Muscle of leg (tissue), 11 donors: ENCODE measurements around the gene KDM4B. TPM values are rescaled to one million over a fixed set of nuclear protein-coding genes. Genes with fewer than 3 reads are reported as not detected.

Experiments
- DNase-seq: peaks from one replicate; pipeline ENCODE4 v3.0.0; 2013
- H3K27ac ChIP-seq: one replicate; pipeline ENCODE4 v1.5.1; 2013; ENCODE audit warnings: mild to moderate bottlenecking, low read length, control low read depth
- H3K27me3 ChIP-seq: one replicate; pipeline ENCODE4 v1.6.1; 2013; ENCODE audit warnings: low read length; ENCODE audit not compliant: control insufficient read depth, insufficient read depth
- H3K36me3 ChIP-seq: one replicate; pipeline ENCODE4 v1.6.1; 2013; ENCODE audit warnings: low read length; ENCODE audit not compliant: control insufficient read depth, insufficient read depth
- H3K4me1 ChIP-seq: one replicate; pipeline ENCODE4 v1.6.1; 2013; ENCODE audit warnings: low read length; ENCODE audit not compliant: control insufficient read depth, insufficient read depth
- H3K4me3 ChIP-seq: one replicate; pipeline ENCODE4 v1.5.1; 2013; ENCODE audit warnings: low read length, control low read depth
- H3K9me3 ChIP-seq: replicated peaks from 2 replicates; pipeline ENCODE4 v1.6.1; 2013; ENCODE audit warnings: low read depth, low read length; ENCODE audit not compliant: control insufficient read depth
- WGBS: methylation state at CpG from one replicate; pipeline ENCODE4 v1.1.5; 2013; ENCODE audit warnings: missing lambda C conversion rate; ENCODE audit not compliant: insufficient coverage; 5-methylcytosine and 5-hydroxymethylcytosine counted together
- polyA plus RNA-seq, 8 donors: library from polyadenylated mRNA; unstranded; fragments of 120-200 nt; gene quantifications; one replicate each; pipeline versions ENCODE4 v1.2.1 to v1.2.3, GENCODE V29; 2013; ENCODE audit warnings: inconsistent platforms in 1 of 8, low replicate concordance in 1 of 8; ENCODE audit not compliant: insufficient read length in 8 of 8, insufficient read depth in 1 of 8
- total RNA-seq: library from RNA; stranded (reverse); fragments of 120-200 nt; gene quantifications from one replicate; pipeline ENCODE4 v1.2.4, GENCODE V29; 2013

Gene KDM4B
- total and polyA plus RNA-seq, 9 donors: 8.1 to 22.3 (median 21.1) TPM

GRCh38 chr19:5139583-5140325, 170.8 kb downstream of the KDM4B start:
- no peak for DNase-seq
- WGBS: 83% methylated on average over 20 of the region's 21 CpGs
- Histone ChIP-seq H3K4me1 (no peaks in the 10 kb centered on the region), H3K4me3 (no peak overlapping the region), H3K36me3 (peaks cover 87% of the 10 kb centered on the region), H3K27ac (no peak overlapping the region), H3K9me3 (no peaks in the 10 kb centered on the region), H3K27me3 (no peaks in the 10 kb centered on the region)

- peaks cover 84% of the 10 kb centered on the region for H3K36me3 ChIP-seq
- WGBS: 88% methylated on average over 31 of the region's 37 CpGs
- no peaks in the 10 kb centered on the region for H3K9me3 ChIP-seq
- no peak overlapping the region for H3K27ac ChIP-seq
- H3K4me1 ChIP-seq: no peaks in the 10 kb centered on the region
- H3K4me3 ChIP-seq: no peak overlapping the region
- H3K27me3 ChIP-seq: no peaks in the 10 kb centered on the region
- DNase-seq: no peak
Measured at GRCh38 chr19:5141129-5141849, 172.4 kb downstream of the KDM4B start.

GRCh38 chr19:5141850-5142724, 173.2 kb downstream of the KDM4B start:
- H3K27me3 ChIP-seq: no peaks in the 10 kb centered on the region
- H3K36me3 ChIP-seq: peaks cover 84% of the 10 kb centered on the region
- no peak overlapping the region for H3K27ac ChIP-seq
- no peak for DNase-seq
- whole genome bisulfite sequencing: 88% methylated on average over 29 of the region's 36 CpGs
- no peaks in the 10 kb centered on the region for H3K9me3 ChIP-seq
- H3K4me3 ChIP-seq: no peak overlapping the region
- H3K4me1 ChIP-seq: no peaks in the 10 kb centered on the region

- H3K36me3 ChIP-seq: peaks cover 82% of the 10 kb centered on the region
Measured at GRCh38 chr19:5142725-5143097, 173.8 kb downstream of the KDM4B start.

GRCh38 chr19:5143471-5144411, 174.8 kb downstream of the KDM4B start:
- H3K9me3 ChIP-seq: no peaks in the 10 kb centered on the region
- H3K27me3 ChIP-seq: no peaks in the 10 kb centered on the region
- no peak overlapping the region for H3K4me3 ChIP-seq
- no peaks in the 10 kb centered on the region for H3K4me1 ChIP-seq
- WGBS: 88% methylated on average over 42 of the region's 51 CpGs
- peaks cover 77% of the 10 kb centered on the region for H3K36me3 ChIP-seq
- no peak overlapping the region for H3K27ac ChIP-seq
- DNase-seq: no peak

More at GRCh38 chr19:5142725-5143097, 173.8 kb downstream of the KDM4B start:
- 91% methylated on average over 14 of the region's 22 CpGs for WGBS
- Histone ChIP-seq H3K27me3 (no peaks in the 10 kb centered on the region), H3K27ac (no peak overlapping the region), H3K4me1 (no peaks in the 10 kb centered on the region), H3K4me3 (no peak overlapping the region), H3K9me3 (no peaks in the 10 kb centered on the region)
- no peak for DNase-seq

DNA sequence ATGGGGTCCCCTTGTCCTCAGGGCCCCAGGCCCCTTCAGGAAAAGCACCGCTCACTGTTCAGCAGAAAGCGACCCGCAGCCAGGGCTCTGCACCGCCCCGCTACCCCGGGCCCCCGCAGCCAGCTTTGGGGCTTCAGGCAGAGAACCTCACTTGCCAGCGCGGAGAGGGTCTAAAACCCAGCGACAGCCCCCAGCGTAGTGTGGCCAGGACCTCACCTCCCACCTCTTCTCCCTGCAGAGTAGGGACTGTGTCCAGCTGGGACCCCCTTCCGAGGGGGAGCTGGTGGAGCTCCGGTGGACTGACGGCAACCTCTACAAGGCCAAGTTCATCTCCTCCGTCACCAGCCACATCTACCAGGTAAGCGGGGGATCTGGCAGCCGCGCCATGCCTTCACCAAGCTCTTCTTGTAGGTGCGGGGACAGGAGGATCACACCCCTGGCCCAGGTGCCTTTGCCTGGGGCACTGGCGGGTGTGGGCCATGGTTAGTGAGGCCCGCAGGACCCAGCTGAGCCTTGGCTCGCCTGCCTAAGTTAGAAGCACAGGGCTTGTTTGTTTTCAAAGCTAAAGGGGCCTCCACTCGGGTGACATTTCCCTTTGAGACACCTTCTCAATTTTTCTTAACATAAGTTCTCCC, 175.7 kb downstream of the KDM4B start:
- no peak for DNase-seq
- peaks cover 76% of the 10 kb centered on the region for H3K36me3 ChIP-seq
- no peaks in the 10 kb centered on the region for H3K27me3 ChIP-seq
- WGBS: 92% methylated on average over 17 of the region's 23 CpGs
- no peaks in the 10 kb centered on the region for H3K4me1 ChIP-seq
- no peaks in the 10 kb centered on the region for H3K9me3 ChIP-seq
- no peak overlapping the region for H3K27ac ChIP-seq
- no peak overlapping the region for H3K4me3 ChIP-seq

- H3K4me1 ChIP-seq: peaks cover 2% of the 10 kb centered on the region
Measured at GRCh38 chr19:5145521-5146511, 176.9 kb downstream of the KDM4B start.

GRCh38 chr19:5147074-5147977, 178.4 kb downstream of the KDM4B start:
- Histone ChIP-seq H3K36me3 (peaks cover 54% of the 10 kb centered on the region), H3K27me3 (no peaks in the 10 kb centered on the region), H3K4me3 (no peak overlapping the region), H3K9me3 (no peaks in the 10 kb centered on the region), H3K4me1 (peaks cover 4% of the 10 kb centered on the region), H3K27ac (no peak overlapping the region)
- no peak for DNase-seq
- WGBS: 95% methylated on average over 13 of the region's 31 CpGs

More at GRCh38 chr19:5145521-5146511, 176.9 kb downstream of the KDM4B start:
- Histone ChIP-seq H3K36me3 (peaks cover 66% of the 10 kb centered on the region), H3K27me3 (no peaks in the 10 kb centered on the region), H3K27ac (no peak overlapping the region), H3K4me3 (no peak overlapping the region), H3K9me3 (no peaks in the 10 kb centered on the region)
- WGBS: 92% methylated on average over 50 of the region's 52 CpGs
- DNase-seq: no peak
